Neural progenitor cell (in vitro differentiated cells): ENCODE results near the gene WRAP53. TPM values are rescaled to one million over a fixed set of nuclear protein-coding genes. Genes with fewer than 3 reads are reported as not detected.

Experiments used
- DNase-seq: peaks from one replicate; pipeline ENCODE4 v3.0.0-alpha.2; 2016; ENCODE audit warnings: low spot score
- H2AFZ ChIP-seq: fragments of 200-600 bp; sonication (generic); replicated peaks from 2 replicates; pipeline ENCODE4 v1.6.1; 2016; ENCODE audit warnings: antibody characterized with exemption
- H3F3A ChIP-seq: fragments of 200-600 bp; sonication (generic); 2 replicates; pipeline ENCODE4 v1.6.1; 2016; ENCODE audit warnings: antibody characterized with exemption, low read depth
- H3K27ac ChIP-seq: fragments of 200-600 bp; sonication (generic); 2 replicates; pipeline ENCODE4 v1.5.1; 2016; ENCODE audit warnings: mild to moderate bottlenecking
- H3K27me3 ChIP-seq: fragments of 200-600 bp; sonication (generic); 2 replicates; pipeline ENCODE4 v1.6.1; 2016; ENCODE audit warnings: mild to moderate bottlenecking, moderate library complexity
- H3K36me3 ChIP-seq: fragments of 200-600 bp; sonication (generic); 2 replicates; pipeline ENCODE4 v1.5.1; 2016
- H3K4me1 ChIP-seq: fragments of 200-600 bp; sonication (generic); 2 replicates; pipeline ENCODE4 v1.6.1; 2016; ENCODE audit warnings: mixed run types
- H3K4me2 ChIP-seq: fragments of 200-600 bp; sonication (generic); 2 replicates; pipeline ENCODE4 v1.6.1; 2016
- H3K4me3 ChIP-seq: fragments of 200-600 bp; sonication (generic); 2 replicates; pipeline ENCODE4 v1.5.1; 2016
- H3K79me2 ChIP-seq: fragments of 200-600 bp; sonication (generic); 2 replicates; pipeline ENCODE4 v1.6.1; 2016; ENCODE audit warnings: low read depth
- H3K9ac ChIP-seq: fragments of 200-600 bp; sonication (generic); 2 replicates; pipeline ENCODE4 v1.6.1; 2016
- H3K9me3 ChIP-seq: fragments of 200-600 bp; sonication (generic); 2 replicates; pipeline ENCODE4 v1.5.1; 2016; ENCODE audit warnings: low read depth
- H4K20me1 ChIP-seq: fragments of 200-600 bp; sonication (generic); 2 replicates; pipeline ENCODE4 v1.6.1; 2016; ENCODE audit warnings: low read depth
- H3K27ac Mint-ChIP-seq: 3 replicates; pipeline ENCODE4 v1.8.0; 2021; ENCODE audit warnings: mixed read lengths
- H3K27me3 Mint-ChIP-seq: 2 replicates; pipeline ENCODE4 v1.8.0; 2022; ENCODE audit warnings: low read depth, mild to moderate bottlenecking, inconsistent platforms, moderate library complexity, mixed read lengths; ENCODE audit not compliant: insufficient read depth
- H3K36me3 Mint-ChIP-seq: 3 replicates; pipeline ENCODE4 v1.8.0; 2021; ENCODE audit warnings: mixed read lengths
- H3K4me1 Mint-ChIP-seq: 3 replicates; pipeline ENCODE4 v1.8.0; 2021; ENCODE audit warnings: mixed read lengths
- H3K4me3 Mint-ChIP-seq: 3 replicates; pipeline ENCODE4 v1.8.0; 2021; ENCODE audit warnings: mild to moderate bottlenecking, moderate library complexity, mixed read lengths
- H3K9me3 Mint-ChIP-seq: 3 replicates; pipeline ENCODE4 v1.8.0; 2020; ENCODE audit warnings: mixed read lengths
- EZH2 ChIP-seq: fragments of 200-600 bp; sonication (generic); IDR thresholded peaks from 2 replicates; pipeline ENCODE4 v1.6.1; 2017; ENCODE audit warnings: antibody characterized with exemption, mild to moderate bottlenecking, moderate library complexity
- EZH2phosphoT487 ChIP-seq: fragments of 200-600 bp; sonication (generic); IDR thresholded peaks from 2 replicates; pipeline ENCODE4 v1.6.1; 2017; ENCODE audit warnings: antibody characterized with exemption
- total RNA-seq: library from RNA; depleted of rRNA; stranded (reverse); fragments of >200 nt; gene quantifications from 2 replicates; pipeline ENCODE4 v1.2.3, GENCODE V29; 2015; ENCODE audit warnings: low replicate concordance
- TF ChIP-seq, protein P1 (sequence below): fragments of 200-600 bp; sonication (generic); IDR thresholded peaks from 2 replicates; pipeline ENCODE4 v1.5.1; 2017; ENCODE audit warnings: antibody characterized with exemption, mild to moderate bottlenecking

The WRAP53 gene
- total RNA-seq, 1 donor from 2014 or later, result 12.6 TPM

DNA sequence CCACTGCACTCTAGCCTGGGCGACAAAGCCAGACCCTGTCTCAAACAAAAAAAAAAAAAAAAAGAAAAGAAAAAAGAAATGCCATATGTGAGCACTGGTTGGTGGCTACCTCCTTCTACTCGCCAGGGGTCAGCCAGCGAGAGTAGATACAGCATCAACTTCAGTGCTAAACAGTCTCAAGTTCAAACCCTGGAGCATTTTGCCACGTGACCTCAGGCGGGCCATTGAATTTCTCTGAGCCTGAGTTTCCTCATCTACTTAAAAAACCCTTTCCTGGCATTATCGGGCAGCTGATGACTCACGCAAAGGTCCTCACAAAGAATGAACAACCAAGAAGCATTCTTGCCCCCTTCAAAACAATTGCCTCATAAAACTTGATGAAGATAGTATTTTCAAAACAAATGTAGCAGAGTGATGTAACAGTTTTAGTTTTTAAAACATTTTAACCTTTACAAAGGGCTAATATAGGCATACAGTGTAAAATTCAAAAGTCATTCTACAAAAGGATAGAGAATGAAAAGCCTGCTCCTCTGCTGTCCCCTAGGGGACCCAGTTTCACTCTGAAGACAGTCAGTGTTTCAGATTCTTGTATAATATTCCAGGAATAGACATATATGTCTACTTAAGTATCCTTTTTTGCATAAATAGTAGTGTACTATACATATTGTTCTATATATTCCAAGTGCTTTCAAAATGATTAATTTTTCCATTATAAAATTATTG, 57.6 kb downstream of the WRAP53 start:
- DNase-seq, result no peak
- no peaks in the 10 kb centered on the region for H4K20me1 ChIP-seq
- H3K27me3 ChIP-seq, result no peaks in the 10 kb centered on the region
- H3K9me3 ChIP-seq, result no peaks in the 10 kb centered on the region
- H3K36me3 ChIP-seq, result no peaks in the 10 kb centered on the region
- H3K27ac ChIP-seq, result no peak overlapping the region
- H3K4me3 Mint-ChIP-seq, result no peak overlapping the region
- TF ChIP-seq, protein P1, sequence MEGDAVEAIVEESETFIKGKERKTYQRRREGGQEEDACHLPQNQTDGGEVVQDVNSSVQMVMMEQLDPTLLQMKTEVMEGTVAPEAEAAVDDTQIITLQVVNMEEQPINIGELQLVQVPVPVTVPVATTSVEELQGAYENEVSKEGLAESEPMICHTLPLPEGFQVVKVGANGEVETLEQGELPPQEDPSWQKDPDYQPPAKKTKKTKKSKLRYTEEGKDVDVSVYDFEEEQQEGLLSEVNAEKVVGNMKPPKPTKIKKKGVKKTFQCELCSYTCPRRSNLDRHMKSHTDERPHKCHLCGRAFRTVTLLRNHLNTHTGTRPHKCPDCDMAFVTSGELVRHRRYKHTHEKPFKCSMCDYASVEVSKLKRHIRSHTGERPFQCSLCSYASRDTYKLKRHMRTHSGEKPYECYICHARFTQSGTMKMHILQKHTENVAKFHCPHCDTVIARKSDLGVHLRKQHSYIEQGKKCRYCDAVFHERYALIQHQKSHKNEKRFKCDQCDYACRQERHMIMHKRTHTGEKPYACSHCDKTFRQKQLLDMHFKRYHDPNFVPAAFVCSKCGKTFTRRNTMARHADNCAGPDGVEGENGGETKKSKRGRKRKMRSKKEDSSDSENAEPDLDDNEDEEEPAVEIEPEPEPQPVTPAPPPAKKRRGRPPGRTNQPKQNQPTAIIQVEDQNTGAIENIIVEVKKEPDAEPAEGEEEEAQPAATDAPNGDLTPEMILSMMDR, result no peak
- TF ChIP-seq EZH2, result no peak
- no peak overlapping the region for H3K9ac ChIP-seq
- H3K4me2 ChIP-seq, result no peak overlapping the region
- H3K27ac Mint-ChIP-seq, result no peak overlapping the region
- H3K27me3 Mint-ChIP-seq, result no peaks in the 10 kb centered on the region
- no peaks in the 10 kb centered on the region for H3K9me3 Mint-ChIP-seq
- no peak overlapping the region for H3K4me3 ChIP-seq
- peaks cover 4% of the 10 kb centered on the region for H3K4me1 Mint-ChIP-seq
- no peaks in the 10 kb centered on the region for H3K79me2 ChIP-seq
- H3K4me1 ChIP-seq, result no peaks in the 10 kb centered on the region
- no peaks in the 10 kb centered on the region for H3K36me3 Mint-ChIP-seq
- H2AFZ ChIP-seq, result no peak overlapping the region
- no peaks in the 10 kb centered on the region for H3F3A ChIP-seq

DNA sequence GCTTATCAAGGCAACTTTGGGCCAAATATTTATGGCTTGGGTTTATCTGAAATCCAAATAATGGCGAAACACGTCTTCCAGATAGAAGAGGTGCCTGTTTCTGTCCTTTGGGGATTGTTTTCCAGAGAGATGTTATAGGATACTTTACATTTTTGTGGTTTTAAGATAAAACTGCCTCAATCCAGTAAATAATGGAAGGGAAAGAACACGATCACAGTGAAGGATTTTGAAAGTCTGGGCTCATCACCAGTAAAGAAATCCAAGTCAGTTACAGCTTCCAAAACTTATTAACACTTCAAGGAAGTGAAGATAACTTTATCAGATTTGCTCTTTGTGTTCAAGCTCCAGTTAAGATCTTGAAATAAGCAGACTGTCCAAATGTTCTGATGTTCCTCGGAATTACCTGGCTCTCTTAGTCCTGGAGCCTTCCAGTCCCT, 59.4 kb downstream of the WRAP53 start:
- Histone ChIP-seq H4K20me1 (no peaks in the 10 kb centered on the region), H3K36me3 (no peaks in the 10 kb centered on the region), H3K4me2 (no peak overlapping the region), H3K4me1 (no peaks in the 10 kb centered on the region), H3K9ac (no peak overlapping the region), H3K79me2 (no peaks in the 10 kb centered on the region), H3K4me3 (no peak overlapping the region), H2AFZ (no peak overlapping the region), H3K27ac (no peak overlapping the region), H3F3A (no peaks in the 10 kb centered on the region), H3K9me3 (no peaks in the 10 kb centered on the region), H3K27me3 (no peaks in the 10 kb centered on the region)
- no peaks in the 10 kb centered on the region for H3K27me3 Mint-ChIP-seq
- H3K4me1 Mint-ChIP-seq, result peaks cover 4% of the 10 kb centered on the region
- H3K36me3 Mint-ChIP-seq, result no peaks in the 10 kb centered on the region
- TF ChIP-seq EZH2phosphoT487 (no peak), EZH2 (no peak)
- TF ChIP-seq, protein P1, result no peak
- no peak for DNase-seq
- no peaks in the 10 kb centered on the region for H3K9me3 Mint-ChIP-seq
- no peak overlapping the region for H3K27ac Mint-ChIP-seq
- H3K4me3 Mint-ChIP-seq, result no peak overlapping the region

DNA sequence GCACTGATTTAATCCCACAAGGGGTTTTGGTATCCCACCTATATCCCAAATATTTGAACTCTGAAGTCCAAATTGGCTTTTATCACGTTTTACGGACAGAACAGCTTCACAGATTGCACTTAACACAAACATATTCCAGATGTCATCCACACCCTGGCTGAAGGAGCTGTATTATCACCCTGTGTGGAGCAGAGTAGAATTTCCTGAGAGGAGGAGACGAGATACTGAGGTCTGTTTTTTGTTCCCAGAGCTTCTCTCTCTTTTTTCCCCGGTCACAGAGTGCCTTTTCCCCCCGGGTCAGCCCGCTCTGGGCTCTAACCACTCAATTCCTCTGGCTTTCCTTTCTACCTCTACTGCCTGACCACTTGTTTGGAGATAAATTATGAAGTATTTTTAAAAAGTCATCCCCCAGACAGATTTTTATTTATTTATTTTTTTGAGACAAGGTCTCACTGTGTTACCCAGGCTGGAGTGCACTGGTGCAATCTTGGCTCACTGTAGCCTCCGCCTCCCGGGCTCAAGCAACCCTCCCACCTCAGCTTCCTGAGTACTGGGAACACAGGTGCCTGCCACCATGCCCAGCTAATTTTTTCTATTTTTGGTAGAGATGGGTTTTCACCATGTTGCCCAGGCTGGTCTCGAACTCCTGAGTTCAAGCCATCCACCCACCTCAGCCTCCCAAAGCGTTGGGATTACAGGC, 59.9 kb downstream of the WRAP53 start:
- no peaks in the 10 kb centered on the region for H3K9me3 Mint-ChIP-seq
- no peaks in the 10 kb centered on the region for H3K4me1 ChIP-seq
- H3K36me3 ChIP-seq, result no peaks in the 10 kb centered on the region
- no peaks in the 10 kb centered on the region for H4K20me1 ChIP-seq
- H3F3A ChIP-seq, result no peaks in the 10 kb centered on the region
- no peaks in the 10 kb centered on the region for H3K9me3 ChIP-seq
- no peak overlapping the region for H3K4me3 ChIP-seq
- H3K27me3 Mint-ChIP-seq, result peaks cover 2% of the 10 kb centered on the region
- H3K27ac Mint-ChIP-seq, result no peak overlapping the region
- H3K4me1 Mint-ChIP-seq, result peaks cover 4% of the 10 kb centered on the region
- H3K4me3 Mint-ChIP-seq, result no peak overlapping the region
- no peak overlapping the region for H2AFZ ChIP-seq
- H3K79me2 ChIP-seq, result no peaks in the 10 kb centered on the region
- no peaks in the 10 kb centered on the region for H3K27me3 ChIP-seq
- H3K4me2 ChIP-seq, result no peak overlapping the region
- no peak overlapping the region for H3K9ac ChIP-seq
- TF ChIP-seq, protein P1, result no peak
- TF ChIP-seq EZH2phosphoT487 (no peak), EZH2 (no peak)
- DNase-seq, result no peak
- no peaks in the 10 kb centered on the region for H3K36me3 Mint-ChIP-seq
- no peak overlapping the region for H3K27ac ChIP-seq
